ENCODE results near the gene NXPH3. TPM values are rescaled to one million over a fixed set of nuclear protein-coding genes. Genes with fewer than 3 reads are reported as not detected.

The NXPH3 gene
- total RNA-seq (2022) (not detected in 2 replicates), Bru-seq, nascent RNA (not detected), BruChase-seq, experiment 1, labeled RNA remaining after a 6-hour chase (not detected), BruChase-seq, experiment 2, labeled RNA remaining after a 2-hour chase (not detected)
- long read RNA-seq: 0 reads

DNA sequence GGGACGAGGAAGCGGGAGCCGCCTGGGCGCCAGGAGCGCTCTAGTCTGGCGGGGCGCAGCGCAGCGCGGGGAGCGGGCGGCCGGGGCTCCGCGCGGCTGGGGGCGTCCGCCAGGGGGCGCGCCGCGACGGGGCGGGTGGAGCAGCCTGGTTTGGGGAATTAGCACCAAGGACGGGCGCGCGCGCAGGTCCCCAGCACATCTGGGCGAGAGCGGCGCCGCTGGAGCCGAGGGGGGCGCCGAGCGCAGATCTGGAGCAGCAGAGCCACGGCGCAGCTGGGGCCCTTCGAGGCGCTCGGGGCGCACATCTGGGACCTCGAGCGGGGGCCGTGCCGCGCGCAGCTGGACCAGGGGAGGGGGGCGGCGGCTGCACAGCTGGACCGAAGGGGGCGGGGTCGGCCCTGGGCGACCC lies at the start of gene NXPH3:
NXPH3 (plus strand) TSS at position 193 of the 409 bp plus-strand sequence. CDS start 349 bp downstream, outside the sequence.
- Mint-ChIP-seq H3K27ac (ENCODE audit: unreplicated experiment) (no peak within 1 kb of the TSS), H3K27me3 (ENCODE audit: unreplicated experiment) (peaks cover 100% of the 10 kb centered on the region), H3K4me1 (ENCODE audit: low read depth, unreplicated experiment) (peaks cover 10% of the 10 kb centered on the region), H3K9me3 (ENCODE audit: low read depth, unreplicated experiment) (no peaks in the 10 kb centered on the region), H3K4me3 (ENCODE audit: low read depth, unreplicated experiment) (peak within 1 kb of the TSS; percentile 62), H3K36me3 (ENCODE audit: insufficient read depth, unreplicated experiment) (peaks cover 13% of the 10 kb centered on the region)
- peak; percentile 90 for DNase-seq
- intact Hi-C loops (cut with micrococcal nuclease; ENCODE audit: unreplicated experiment): no loop called here
- CTCF ChIA-PET: interaction anchor here (0.6 to 2.1 kb wide), 2 partner anchors 9 to 128 kb away, joined by 3 to 6 read pairs; no protein-coding TSS in a partner anchor
- BruUV-seq (replicated peaks): no TSS peak
- TF ChIP-seq, protein P1, sequence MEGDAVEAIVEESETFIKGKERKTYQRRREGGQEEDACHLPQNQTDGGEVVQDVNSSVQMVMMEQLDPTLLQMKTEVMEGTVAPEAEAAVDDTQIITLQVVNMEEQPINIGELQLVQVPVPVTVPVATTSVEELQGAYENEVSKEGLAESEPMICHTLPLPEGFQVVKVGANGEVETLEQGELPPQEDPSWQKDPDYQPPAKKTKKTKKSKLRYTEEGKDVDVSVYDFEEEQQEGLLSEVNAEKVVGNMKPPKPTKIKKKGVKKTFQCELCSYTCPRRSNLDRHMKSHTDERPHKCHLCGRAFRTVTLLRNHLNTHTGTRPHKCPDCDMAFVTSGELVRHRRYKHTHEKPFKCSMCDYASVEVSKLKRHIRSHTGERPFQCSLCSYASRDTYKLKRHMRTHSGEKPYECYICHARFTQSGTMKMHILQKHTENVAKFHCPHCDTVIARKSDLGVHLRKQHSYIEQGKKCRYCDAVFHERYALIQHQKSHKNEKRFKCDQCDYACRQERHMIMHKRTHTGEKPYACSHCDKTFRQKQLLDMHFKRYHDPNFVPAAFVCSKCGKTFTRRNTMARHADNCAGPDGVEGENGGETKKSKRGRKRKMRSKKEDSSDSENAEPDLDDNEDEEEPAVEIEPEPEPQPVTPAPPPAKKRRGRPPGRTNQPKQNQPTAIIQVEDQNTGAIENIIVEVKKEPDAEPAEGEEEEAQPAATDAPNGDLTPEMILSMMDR (IDR thresholded peaks at IDR 0.05; ENCODE audit: unreplicated experiment): peak; percentile 65

DNA sequence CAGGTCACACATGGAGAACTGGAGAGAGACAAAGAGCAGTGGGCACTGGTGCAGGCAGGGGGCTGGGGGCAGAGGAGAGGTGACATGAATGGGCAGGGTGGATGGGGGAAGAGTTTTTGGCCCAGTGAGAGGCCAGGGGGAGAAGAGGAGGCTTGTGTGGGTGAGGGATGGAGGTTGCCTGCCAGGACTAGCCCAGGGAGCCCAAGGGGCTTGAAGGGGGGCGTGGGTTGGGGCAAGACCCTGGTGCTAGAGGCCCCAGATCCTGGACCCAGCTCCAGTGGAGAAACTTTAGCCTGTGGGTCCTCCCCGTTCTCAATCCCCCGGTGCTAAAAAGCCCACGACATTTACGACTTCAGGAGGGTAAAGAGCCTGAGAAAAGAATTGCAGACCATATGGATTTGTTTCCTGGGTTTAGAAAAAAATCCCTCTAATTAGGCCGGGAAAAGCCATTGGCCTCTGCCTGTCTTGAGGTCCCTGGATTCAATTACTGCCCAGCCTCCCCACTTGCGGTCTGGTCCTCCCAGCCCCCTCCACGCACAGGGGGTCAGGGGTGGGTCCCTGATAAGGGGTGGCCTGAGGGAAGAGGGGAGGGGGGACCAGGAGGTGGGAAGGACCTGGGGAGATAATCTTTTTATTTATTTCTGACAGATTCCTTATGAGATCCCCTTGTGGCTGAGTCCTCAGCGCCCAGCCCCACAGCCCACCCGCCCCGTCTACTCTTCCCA lies 47.6 kb upstream of the NXPH3 start:
- no TSS peak for BruUV-seq (replicated peaks)
- Mint-ChIP-seq H3K27ac (ENCODE audit: unreplicated experiment) (no peak overlapping the region), H3K4me3 (ENCODE audit: low read depth, unreplicated experiment) (no peak overlapping the region), H3K36me3 (ENCODE audit: insufficient read depth, unreplicated experiment) (no peaks in the 10 kb centered on the region), H3K27me3 (ENCODE audit: unreplicated experiment) (peaks cover 77% of the 10 kb centered on the region), H3K9me3 (ENCODE audit: low read depth, unreplicated experiment) (no peaks in the 10 kb centered on the region), H3K4me1 (ENCODE audit: low read depth, unreplicated experiment) (no peaks in the 10 kb centered on the region)
- DNase-seq: no peak
- intact Hi-C loops (cut with micrococcal nuclease; ENCODE audit: unreplicated experiment): no loop called here
- TF ChIP-seq, protein P1 (IDR thresholded peaks at IDR 0.05; ENCODE audit: unreplicated experiment): no peak
- CTCF ChIA-PET: interaction anchor here (0.6 to 1.9 kb wide), 2 partner anchors 18 to 781 kb away, joined by 3 to 5 read pairs; no protein-coding TSS in a partner anchor

DNA sequence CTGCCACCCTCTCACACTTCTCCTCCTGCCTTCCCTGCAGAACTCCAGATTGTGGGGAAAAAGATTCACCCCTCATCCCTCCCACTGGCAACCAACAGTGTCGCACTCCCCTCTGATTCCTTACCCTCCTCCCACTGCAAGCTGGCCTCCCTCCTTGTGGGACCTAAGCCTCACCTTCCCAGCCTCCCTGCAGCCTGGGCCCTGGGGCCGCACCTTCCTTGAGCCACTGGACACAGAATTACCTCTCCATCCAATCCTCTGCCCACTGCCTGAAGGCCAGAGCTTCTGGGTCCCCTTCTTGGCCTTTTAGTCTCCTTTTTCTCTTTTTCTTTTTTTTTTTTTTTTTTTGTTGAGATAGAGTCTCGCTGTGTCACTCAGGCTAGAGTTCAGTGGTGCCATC lies 46.7 kb upstream of the NXPH3 start:
- Mint-ChIP-seq H3K27me3 (ENCODE audit: unreplicated experiment) (peaks cover 86% of the 10 kb centered on the region), H3K27ac (ENCODE audit: unreplicated experiment) (no peak overlapping the region), H3K4me1 (ENCODE audit: low read depth, unreplicated experiment) (no peaks in the 10 kb centered on the region), H3K9me3 (ENCODE audit: low read depth, unreplicated experiment) (no peaks in the 10 kb centered on the region), H3K36me3 (ENCODE audit: insufficient read depth, unreplicated experiment) (no peaks in the 10 kb centered on the region), H3K4me3 (ENCODE audit: low read depth, unreplicated experiment) (no peak overlapping the region)
- no peak for DNase-seq
- TF ChIP-seq, protein P1 (IDR thresholded peaks at IDR 0.05; ENCODE audit: unreplicated experiment): no peak
- intact Hi-C loops (cut with micrococcal nuclease; ENCODE audit: unreplicated experiment): no loop called here
- BruUV-seq (replicated peaks): no TSS peak
- CTCF ChIA-PET: interaction anchor here (0.7 to 1.1 kb wide), 2 partner anchors 28 to 97 kb away, joined by 3 to 5 read pairs; no protein-coding TSS in a partner anchor

DNA sequence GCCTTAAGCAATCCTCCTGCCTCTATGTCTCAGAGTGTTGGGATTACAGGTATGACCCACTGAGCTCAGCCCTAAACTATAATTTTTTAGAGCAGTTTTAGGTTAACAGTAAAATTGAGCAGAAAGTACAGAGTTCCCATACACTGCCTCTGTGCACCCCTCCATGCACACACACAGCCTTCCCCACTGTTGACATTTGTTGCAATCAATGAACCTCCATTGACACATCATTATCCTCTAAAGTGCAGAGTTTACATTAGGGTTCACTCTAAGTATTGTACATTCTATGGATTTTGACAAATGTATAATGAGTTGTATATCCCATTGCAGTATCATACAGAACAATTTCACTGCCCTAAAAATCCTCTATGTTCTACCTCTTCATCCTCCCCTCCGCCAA lies 45.6 kb upstream of the NXPH3 start:
- Mint-ChIP-seq H3K27ac (ENCODE audit: unreplicated experiment) (no peak overlapping the region), H3K4me1 (ENCODE audit: low read depth, unreplicated experiment) (no peaks in the 10 kb centered on the region), H3K9me3 (ENCODE audit: low read depth, unreplicated experiment) (no peaks in the 10 kb centered on the region), H3K4me3 (ENCODE audit: low read depth, unreplicated experiment) (no peak overlapping the region), H3K36me3 (ENCODE audit: insufficient read depth, unreplicated experiment) (no peaks in the 10 kb centered on the region), H3K27me3 (ENCODE audit: unreplicated experiment) (peaks cover 98% of the 10 kb centered on the region)
- intact Hi-C loops (cut with micrococcal nuclease; ENCODE audit: unreplicated experiment): no loop called here
- TF ChIP-seq, protein P1 (IDR thresholded peaks at IDR 0.05; ENCODE audit: unreplicated experiment): no peak
- CTCF ChIA-PET: interaction anchor here (0.5 to 0.7 kb wide), 2 partner anchors 40 to 380 kb away, joined by 5 to 6 read pairs; no protein-coding TSS in a partner anchor
- no TSS peak for BruUV-seq (replicated peaks)
- DNase-seq: no peak

All from Calu3 (cell line).